ENCODE data around the gene TNFAIP2.
"Not testable (repeated sequence)": the region's sequence is repeated elsewhere in the genome, so short reads cannot be mapped to it uniquely, and the experiment has no call there.

TNFAIP2 gene

DNA sequence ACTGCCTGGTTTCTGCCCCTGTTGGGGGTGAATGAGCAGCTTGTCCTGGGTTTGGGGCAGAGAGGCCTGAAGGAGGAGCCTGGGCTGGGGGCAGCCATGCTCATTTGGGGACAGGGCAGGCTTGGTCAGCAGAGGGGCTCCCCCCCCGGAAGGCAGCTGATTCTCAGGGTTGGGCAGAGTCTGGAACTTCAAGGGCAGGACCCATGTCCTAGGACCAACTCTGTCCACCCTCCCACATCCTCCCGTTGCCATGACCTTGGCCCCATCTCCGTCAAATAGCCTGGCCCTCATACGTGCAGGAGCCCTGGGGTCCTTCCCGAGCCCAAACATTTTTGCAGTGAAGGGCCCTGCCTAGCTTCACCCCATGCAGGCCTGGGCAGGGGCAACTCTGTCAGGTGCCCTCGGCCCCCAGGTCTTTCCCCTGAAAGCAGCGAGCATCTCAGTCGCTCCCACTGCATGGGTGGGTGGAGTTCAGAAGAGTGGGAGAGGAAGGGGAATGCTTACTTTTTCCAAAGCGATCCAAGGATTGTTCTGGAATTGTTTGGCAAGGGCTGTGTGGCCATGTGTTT is 32.6 kb downstream of the TNFAIP2 start:
- no peak for DNase-seq (ENCODE audit: low spot score)

DNA sequence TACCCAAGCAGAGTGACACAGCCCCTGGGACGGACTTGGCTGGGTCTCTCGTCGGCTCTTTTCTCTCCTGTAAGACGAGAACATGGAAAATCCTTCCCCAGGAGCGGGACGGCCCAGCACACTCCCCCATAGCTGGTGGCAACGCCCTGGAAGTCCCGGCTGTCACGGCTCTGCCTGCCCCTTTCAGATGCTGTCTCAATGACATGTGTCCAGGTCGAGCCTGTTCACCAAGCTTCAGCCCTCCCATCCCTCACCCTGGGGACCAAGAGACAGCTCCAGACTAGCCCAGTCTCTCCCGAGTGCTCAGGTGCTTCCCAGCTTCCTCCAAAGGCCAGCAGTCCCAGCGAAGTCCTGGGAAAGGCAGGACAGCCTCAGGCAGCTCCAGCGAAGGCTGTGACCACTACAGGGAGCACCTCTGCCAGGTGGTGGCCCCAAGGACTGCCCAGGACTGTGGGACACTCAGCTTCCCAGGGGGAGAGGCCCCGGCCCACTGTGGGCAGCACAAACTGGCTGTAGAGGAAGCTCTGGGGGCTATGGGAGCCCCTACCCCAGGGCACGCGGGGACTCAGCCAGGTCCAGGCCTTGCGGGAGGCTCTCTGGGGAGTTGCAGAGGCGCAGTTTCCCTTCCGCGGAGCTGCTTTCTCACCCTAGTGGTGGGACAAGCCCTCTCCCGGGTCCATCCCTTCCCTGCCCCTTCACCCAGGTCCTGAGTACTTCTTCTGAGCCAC is 33.6 kb downstream of the TNFAIP2 start:
- no peak for DNase-seq (ENCODE audit: low spot score)

- no peak for DNase-seq (ENCODE audit: low spot score)
Observed at GRCh38 chr14:103157969-103158368, 34.7 kb downstream of the TNFAIP2 start.

DNA sequence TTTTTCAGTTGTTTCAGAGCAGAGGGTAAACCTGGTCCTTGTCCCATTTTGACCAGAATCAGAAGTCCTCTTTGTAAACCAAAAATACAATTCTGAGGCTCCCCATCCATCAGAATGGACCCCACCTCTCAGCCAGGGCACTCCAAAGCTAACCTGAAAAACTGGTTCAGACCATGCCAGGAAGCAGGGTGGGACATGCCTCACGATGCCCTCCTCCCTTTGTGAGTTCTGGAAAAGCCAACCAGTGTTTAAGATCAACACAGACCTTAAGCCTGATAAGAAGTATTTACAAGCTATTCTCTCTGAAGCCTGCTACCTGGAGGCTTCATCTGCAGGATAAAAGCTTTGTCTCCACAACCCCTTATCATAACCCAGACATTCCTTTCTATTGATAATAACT is 35.4 kb downstream of the TNFAIP2 start:
- DNase-seq (ENCODE audit: low spot score): no peak

DNA sequence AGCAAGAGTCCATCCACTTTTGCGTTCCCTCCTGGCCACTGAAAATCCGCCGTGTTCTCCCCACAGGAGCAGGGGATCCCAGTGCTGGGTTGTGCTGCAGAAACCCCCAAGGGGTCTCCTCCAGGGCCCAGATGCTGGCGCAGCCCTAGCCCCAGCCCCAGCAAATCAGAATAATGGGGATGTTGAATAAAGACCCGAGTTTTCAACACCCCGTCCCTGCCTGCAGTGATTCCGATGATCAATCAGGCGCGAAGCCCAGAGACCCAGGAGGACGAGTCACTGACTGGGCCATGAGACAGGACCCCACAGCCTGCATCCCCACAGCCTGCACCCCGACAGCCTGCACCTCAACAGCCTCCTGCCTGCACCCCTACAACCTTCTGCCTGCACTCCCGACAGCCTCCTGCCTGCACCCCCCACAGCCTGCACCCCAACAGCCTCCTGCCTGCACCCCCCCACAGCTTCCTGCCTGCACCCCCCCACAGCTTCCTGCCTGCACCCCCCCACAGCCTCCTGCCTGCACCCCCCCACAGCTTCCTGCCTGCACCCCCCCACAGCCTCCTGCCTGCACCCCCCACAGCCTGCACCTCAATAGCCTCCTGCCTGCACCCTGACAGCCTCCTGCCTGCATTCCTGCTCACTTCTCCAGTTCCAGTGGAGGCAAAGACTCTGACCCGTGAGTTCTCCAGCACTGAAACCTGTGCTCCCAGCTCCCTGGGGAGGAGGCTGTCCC is 37.2 kb downstream of the TNFAIP2 start:
- no peak for DNase-seq (ENCODE audit: low spot score)

DNA sequence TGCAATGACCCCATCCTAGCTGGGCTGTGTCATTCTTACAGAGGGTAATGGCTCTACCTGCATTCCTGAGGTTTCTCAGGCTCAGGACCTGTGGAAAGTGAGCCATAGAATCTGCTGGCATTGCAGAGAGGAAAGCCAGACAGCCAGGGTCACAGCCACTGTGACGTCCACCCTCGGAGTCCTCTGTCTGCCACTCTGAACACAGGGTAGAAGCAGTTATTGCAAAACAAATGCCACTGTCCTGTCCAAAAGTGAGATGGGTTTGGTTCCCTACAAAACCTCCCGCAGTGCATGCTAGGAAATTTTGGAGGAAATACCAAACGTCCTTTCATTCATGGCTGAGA is 37.8 kb downstream of the TNFAIP2 start:
- no peak for DNase-seq (ENCODE audit: low spot score)

- no peak for DNase-seq (ENCODE audit: low spot score)
Observed at GRCh38 chr14:103163199-103163598, 39.9 kb downstream of the TNFAIP2 start.

- DNase-seq (ENCODE audit: low spot score): no peak
Observed at GRCh38 chr14:103164006-103164405, 40.7 kb downstream of the TNFAIP2 start.

DNA sequence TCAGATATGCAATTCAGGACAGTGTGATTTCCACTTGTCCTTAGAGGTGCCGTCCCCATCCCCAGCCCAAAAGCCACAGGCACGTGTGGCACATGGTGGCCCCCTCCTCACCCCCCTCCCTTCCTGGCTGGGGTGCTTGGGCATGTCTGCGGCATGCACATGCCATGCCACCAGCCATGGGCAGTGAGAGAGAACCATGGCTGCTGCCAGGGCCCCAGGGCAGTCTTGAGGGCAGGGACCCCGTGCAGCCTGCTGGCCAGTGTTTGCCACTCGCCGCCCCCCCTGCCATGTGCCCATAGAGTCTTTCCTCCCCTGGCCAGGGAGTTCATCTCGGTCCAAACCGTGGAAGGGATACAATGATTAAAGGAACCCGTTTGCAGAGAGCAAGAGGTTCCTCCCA is 41.5 kb downstream of the TNFAIP2 start:
- DNase-seq (ENCODE audit: low spot score): no peak

DNA sequence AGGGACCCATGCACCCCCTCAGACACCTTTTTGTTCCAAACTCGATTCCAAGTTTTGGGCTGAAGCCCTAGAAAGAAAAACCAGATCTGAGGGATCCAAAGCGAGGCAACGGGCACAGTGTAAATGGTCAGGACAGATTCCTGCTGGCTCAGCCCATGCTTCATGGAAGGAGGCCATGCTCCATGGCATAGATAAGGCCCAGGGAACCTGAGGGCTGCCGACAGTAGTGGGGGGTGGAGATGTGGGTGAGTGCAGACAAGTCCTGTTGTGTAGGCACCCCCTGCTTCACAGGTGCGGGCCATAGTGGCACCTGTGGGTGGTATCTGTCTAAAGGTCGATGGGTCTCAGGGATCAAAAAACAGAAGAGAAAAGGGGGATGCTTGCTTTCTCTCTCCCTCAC is 42.1 kb downstream of the TNFAIP2 start:
- DNase-seq (ENCODE audit: low spot score): no peak

DNA sequence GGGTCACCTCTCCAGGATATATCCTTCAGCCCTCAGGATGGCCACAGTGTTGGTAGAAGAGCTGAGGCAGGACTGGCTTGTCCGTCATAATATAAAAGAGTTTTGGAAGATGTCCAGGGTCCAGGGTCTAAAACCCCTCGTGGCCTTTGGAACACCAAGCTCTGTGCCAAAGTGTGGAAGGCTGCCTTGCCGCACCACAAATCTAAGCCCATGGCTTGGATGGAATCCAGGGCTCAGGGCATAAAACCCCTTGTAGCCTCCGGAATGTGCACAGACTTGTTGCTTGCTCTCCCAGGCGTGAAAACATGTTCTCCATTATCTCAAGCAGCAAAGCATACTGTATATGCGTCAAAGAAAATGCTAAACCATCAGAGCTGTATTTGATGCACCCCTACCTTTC is 46.7 kb downstream of the TNFAIP2 start:
- no peak for DNase-seq (ENCODE audit: low spot score)

- DNase-seq (ENCODE audit: low spot score): not testable (repeated sequence)
Observed at GRCh38 chr14:103171206-103171605, 47.9 kb downstream of the TNFAIP2 start.

DNA sequence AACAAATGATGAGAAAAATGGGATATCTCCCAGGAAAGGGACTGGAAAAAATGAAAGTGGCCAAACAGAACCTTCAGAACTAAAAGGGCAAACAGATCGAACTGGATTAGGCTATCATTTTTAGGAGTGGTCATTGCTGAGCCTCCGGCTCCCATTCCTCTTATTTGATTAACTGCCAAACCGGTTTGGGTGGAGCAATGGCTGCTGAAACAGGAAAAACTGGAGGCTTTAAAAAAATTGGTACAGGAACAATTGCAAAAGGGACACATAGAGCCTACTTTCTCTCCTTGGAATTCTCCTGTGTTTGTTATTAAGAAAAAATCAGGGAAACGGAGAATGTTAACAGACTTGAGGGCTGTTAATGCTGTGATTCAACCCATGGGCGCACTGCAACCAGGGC is 49.7 kb downstream of the TNFAIP2 start:
- DNase-seq (ENCODE audit: low spot score): no peak

DNA sequence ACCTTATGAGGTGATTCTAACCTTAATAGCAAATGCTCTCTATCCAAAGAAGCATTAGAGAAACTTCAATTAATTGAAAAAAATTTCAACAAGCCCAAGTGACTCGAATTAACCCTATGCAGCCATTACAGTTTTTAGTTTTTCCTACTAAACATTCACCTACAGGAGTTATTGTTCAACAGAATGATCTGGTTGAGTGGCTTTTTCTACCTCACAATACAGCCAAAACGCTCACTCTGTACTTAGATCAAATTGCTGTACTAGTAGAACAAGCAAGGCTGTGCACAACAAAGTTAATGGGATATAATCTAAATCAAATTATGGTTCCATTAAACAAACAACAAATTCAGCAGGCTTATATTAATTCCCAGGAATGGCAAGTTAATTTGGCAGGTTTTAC is 50.6 kb downstream of the TNFAIP2 start:
- not testable (repeated sequence) for DNase-seq (ENCODE audit: low spot score)

DNA sequence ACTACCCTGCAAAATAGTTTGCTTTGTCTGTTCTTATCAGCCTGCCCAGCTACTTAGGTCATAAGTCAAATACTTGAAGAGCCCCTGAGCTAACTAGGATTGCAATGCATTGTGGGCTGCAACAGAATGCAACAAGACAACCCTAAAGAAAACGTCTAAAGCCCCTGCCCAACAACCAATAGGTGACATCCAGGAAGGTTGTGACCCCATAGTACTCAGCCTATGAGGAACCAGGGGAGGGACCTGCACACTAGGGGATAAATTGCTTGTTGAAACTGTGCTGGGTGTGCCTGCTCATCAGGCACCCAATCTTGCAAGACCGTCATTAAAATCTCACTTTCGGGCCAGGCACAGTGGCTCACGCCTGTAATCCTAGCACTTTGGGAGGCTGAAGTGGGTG is 52.9 kb downstream of the TNFAIP2 start:
- DNase-seq (ENCODE audit: low spot score): not testable (repeated sequence)

DNA sequence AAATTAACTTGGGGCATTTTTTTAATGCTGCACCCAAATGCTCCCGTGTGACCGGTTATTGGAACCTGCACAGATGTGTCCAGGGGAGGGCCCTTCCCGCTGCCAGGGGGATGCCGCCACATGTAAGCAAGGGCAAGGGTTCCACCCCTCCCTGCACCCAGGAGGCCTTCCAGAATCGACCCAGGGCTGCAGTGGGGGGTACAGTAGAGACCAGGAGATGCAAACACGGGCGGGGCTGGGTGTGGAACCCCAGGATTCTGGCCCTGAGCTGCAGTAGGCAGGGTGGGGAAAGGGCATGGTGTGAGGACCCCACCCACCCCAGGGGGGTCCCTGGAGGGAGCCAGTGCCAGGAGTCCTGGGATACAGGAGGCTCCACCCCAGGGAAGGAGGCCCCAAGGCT is 54.1 kb downstream of the TNFAIP2 start:
- DNase-seq (ENCODE audit: low spot score): no peak

- DNase-seq (ENCODE audit: low spot score): no peak
Observed at GRCh38 chr14:103178521-103178920, 55.3 kb downstream of the TNFAIP2 start.

DNA sequence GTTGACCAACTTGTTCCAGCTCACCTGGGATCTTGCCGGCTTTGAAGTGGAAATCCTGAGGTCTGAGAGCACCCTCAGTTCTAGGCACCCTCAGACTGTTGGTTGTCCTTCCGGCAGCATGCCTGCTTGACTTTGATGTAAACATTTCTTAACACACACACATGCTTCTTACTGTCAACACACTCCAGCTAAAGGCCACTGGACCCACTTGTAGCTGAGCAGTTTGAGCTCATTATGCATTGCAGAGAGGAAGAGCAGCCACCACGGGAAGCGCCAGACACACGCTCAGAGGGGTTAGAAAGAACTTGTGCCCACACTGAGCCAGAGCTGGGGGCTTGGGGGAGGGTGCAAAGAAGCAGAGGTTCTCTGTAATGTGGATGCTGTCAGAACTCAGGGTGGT is 55.8 kb downstream of the TNFAIP2 start:
- no peak for DNase-seq (ENCODE audit: low spot score)

DNA sequence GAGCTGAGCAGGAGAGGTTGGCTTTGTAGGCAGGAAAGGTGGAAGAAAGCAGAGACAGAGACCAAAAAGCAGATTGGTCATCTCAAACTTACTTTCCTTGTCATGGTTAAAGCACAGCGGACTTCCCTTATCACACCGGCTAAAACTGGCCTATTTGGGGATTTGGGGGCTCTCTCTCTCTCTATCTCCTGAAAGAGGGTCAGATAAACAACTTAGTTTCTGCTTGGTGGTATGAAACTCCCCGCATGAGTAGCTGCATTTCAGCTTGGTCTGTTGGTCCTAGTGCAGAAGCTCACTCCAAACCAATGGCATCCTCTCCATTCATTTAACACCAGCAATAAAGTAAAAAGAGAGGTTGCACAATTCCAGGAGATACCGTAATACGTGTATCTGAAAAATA is 57.1 kb downstream of the TNFAIP2 start:
- no peak for DNase-seq (ENCODE audit: low spot score)

GRCh38 chr14:103184046-103184445 is 60.8 kb downstream of the TNFAIP2 start:
- DNase-seq (ENCODE audit: low spot score): no peak

DNA sequence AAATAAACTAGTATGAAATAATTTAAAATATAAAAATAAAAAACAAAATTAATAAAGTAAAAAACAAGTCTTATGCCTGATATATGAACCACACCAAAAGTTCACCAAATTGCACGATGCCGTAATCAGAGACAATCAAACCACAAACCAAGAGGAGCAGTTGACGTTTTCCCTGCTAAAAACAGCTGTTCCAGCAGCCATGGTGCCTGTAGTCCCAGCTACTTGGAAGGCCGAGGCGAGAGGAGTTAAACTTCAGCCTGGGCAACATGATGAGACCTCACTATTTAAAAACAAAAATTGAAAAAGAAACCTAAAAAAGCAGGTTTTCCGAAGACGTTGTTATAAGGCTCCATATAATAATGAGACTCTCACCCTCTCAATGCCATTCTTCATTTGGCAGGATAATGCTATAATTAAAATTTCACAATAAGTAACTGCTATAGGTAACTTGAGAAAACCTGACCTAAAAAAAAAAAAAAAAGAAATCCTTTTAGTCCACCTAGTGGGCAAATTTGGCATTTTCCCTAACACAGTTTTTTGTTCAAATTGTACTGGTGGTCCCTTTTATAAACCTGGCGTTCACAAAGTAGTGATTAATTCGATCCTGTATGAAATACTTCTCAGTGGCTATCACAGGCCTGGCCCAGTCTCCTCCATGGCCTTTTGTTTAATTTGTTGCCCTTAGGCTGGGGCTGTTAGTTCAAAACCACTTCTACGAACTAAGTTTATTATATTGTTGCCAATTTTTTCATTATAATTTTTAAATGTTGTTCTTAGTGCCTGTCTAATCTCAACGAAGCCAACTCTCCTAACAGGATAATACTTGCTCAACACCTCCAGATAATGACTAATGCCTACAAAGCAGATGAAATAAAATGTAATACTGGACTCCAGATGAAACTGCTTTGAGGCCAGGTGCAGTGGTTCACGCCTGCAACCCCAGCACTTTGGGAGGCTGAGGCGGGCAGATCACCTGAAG is 62.1 kb downstream of the TNFAIP2 start:
- peak; percentile 65 for DNase-seq (ENCODE audit: low spot score)

GRCh38 chr14:103186241-103186822 is 63.1 kb downstream of the TNFAIP2 start:
- DNase-seq (ENCODE audit: low spot score): no peak
